GM12873 (cell line): ENCODE data around the gene ZBTB24.

ENCODE experiments used
- TF ChIP-seq, protein P1 (sequence below): IDR thresholded peaks from 2 replicates; pipeline ENCODE4 v1.5.1; 2012; ENCODE audit warnings: low read depth, mild to moderate bottlenecking, moderate library complexity, low read length, control low read depth; ENCODE audit not compliant: insufficient read depth; ENCODE audit errors: missing control alignments

The ZBTB24 gene

DNA sequence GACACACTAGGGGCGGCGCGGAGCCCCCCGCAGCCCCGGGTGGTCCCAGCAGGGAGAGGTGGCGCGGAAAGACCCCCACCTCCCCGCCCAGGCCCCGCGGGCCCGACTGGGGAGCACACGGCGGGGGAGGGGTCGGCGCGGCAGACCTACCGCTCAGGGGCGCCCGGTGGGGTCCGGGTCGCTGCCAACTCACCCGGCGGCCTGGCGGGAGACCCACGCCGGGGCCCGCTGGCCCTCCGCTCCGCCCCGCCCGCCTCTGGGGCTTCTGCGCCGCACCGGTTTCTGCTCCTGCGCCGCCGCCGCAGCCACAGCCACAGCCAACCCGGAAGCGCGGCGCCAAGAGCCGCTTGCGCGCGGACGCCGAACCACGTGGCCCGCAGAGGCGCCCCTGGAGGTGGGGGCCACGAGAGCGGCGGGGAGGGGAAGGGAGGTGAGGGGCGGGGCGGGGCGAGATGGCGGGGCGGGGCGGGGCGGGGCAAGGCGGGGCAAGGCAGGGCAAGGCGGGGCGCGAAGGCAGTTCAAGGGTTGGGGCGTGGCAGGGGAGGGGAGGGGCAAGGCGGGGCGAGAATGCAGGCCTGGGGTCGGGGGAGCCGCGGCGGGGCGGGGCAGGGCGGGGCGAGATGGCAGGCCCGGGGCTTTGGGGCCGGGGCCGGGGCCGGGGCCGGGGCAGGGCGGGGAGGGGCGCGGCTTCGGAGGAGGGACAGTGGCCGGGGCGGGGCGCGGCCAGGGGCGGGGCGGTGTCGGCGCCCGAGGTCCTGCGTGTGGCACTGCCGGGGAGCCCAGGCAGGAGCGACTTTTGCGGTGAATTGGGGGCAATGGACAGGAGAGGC, at the start of gene ZBTB24:
Gene ZBTB24 (minus strand): TSS at position 315 of the 830 bp plus-strand sequence. CDS start 1,193 bp downstream, outside the sequence.
- TF ChIP-seq, protein P1, sequence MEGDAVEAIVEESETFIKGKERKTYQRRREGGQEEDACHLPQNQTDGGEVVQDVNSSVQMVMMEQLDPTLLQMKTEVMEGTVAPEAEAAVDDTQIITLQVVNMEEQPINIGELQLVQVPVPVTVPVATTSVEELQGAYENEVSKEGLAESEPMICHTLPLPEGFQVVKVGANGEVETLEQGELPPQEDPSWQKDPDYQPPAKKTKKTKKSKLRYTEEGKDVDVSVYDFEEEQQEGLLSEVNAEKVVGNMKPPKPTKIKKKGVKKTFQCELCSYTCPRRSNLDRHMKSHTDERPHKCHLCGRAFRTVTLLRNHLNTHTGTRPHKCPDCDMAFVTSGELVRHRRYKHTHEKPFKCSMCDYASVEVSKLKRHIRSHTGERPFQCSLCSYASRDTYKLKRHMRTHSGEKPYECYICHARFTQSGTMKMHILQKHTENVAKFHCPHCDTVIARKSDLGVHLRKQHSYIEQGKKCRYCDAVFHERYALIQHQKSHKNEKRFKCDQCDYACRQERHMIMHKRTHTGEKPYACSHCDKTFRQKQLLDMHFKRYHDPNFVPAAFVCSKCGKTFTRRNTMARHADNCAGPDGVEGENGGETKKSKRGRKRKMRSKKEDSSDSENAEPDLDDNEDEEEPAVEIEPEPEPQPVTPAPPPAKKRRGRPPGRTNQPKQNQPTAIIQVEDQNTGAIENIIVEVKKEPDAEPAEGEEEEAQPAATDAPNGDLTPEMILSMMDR, result no peak

DNA sequence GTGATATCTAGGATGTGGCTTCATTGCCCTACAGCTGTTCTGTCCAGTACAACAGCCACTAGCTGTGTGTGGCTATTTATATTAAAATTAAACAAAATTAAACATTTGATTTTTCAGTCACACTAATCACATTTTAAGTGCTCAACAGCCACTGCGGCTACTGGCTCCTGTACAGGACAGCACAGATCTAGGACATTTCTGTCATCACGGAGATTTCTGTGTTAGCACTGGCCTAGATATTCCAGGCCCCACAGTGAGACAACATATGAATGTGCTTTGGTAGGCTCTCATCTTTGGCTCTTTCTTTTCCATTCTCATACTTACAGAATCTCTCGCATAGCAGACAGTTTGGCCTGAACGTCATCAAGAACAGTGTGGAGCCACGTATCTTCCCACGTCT, 48.4 kb upstream of the ZBTB24 start:
- TF ChIP-seq, protein P1, result no peak

DNA sequence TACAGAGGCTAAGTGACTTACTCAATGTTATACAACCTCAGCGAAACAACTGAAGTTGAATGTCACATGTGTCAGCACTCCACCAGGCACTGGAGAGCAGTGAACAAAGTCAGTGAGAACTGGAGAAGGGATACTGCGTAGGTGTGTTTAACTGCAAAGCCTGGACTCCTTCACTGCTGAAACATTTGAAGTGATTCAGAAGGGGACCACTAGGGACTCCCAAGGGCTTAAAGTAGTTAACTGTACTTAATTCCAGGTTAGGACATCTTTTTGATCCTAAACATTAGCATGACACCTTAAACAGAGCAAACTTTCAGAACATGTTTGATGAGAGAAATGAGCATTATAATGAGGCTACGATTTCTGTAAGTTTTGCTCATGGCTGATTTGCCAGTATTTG, 45.0 kb upstream of the ZBTB24 start:
- TF ChIP-seq, protein P1, result peak; percentile 39

DNA sequence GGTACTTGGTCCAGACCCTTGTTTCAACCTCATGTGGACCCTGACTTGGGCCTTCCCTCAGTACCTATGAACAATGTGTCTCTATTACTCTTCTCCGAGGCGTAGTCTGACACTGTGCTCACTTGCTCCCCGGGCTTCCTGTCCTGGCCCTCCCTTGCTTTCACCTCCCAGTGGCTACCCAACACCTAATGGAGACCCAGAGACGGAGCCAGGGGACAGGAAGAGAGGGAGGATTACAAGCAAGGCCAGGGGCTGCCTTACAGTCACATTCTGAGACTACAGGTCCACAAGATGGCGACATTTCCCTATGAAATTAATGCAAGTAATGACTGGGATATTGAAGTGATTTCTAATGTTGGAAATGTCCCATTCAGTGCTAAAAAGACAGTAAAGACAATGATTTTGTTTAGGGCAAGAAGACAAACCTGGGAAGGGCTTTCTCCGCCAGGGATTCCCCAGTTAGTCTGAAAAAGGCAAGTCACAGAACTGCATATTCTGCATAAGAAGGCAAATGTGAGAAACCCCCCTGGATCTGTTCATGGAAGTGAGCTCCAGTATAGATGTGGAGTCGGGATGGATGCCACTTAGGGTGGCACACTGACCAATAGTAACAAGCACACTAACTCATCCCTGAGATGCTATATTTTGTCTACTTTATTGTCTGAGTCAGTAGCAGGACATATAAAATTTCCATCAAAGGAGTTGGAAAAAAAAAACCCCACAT, 44.0 kb upstream of the ZBTB24 start:
- TF ChIP-seq, protein P1, result peak; percentile 61

DNA sequence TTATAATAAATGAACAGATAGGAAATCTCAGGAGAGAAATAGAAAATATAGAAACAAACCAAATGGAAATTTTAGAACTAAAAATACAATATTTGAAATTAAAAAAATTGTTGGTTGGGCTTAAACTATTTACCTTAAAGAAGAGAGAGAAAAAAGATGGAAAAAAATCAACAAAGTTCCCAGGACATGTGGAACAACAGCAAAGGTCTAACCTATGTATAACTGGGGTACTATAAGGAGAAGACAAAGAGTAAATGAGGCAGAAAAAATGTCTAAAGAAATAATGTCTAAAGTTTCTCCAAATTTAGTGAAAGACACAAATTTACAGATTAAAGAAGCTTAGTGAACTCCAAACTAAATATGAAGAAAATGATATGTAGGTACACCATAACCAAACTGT, 41.1 kb upstream of the ZBTB24 start:
- TF ChIP-seq, protein P1, result no peak

DNA sequence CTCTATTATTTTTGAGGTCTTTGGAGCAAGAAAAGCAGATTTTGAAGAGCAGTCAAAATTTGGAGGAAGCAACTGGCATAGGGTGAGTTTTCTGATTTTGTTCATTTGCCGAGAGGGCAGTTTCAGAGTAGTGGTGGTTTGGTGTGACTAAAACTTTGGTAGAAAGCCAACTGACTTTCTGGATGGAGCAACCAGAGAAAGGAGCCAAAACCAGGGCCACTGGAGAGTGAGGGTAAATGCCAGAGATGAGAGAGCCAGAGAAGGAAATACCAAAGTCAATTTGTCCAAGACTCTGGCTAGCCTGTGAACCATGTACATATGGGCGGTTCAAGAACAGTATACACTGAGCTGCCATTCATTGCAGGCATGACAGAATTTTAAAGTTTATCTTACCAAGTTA, 40.5 kb upstream of the ZBTB24 start:
- TF ChIP-seq, protein P1, result no peak

DNA sequence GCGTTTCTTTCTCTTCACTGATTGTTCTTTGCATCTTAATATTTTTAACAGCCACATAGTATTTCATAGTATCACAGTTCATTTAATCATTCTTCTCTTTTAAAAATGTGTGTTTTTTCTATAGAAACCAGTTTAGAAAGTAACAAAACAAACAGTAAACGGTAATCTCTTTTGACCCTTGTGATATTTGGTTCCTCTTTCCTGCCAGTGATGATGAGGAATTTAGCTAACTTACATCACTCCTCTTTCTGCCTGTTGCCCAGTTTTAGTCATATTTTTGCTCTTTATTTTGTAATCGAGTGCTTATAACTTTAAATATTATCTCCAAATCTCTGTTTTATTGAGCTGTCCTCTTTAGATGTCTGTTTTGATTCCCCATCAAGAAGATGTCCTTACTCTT, 38.1 kb upstream of the ZBTB24 start:
- TF ChIP-seq, protein P1, result no peak
